Esophagus muscularis mucosa (tissue), 4 donors: ENCODE data around the gene SCGB3A1.

Experiments used
- EP300 ChIP-seq: sonication (generic); formaldehyde crosslinking; IDR thresholded peaks from one replicate; pipeline ENCODE4 v1.6.1; 2017; ENCODE audit warnings: antibody characterized with exemption
- POLR2A ChIP-seq: fragments of 450-650 bp; IDR thresholded peaks from one replicate; pipeline ENCODE4 v1.6.1; 2017; ENCODE audit warnings: antibody characterized with exemption, moderate library complexity, mild to moderate bottlenecking, low read depth
- TF ChIP-seq, protein P1 (sequence below), 3 experiments: fragments of 200-600 bp in 2 of 3; fragments of 450-650 bp in 1 of 3; sonication (generic) in 2 of 3; IDR thresholded peaks; one replicate each; pipeline ENCODE4 v1.5.1; 2017 to 2019; ENCODE audit warnings: antibody characterized with exemption in 3 of 3, mild to moderate bottlenecking in 2 of 3, moderate library complexity in 1 of 3

- TF ChIP-seq POLR2A (no peak), EP300 (no peak)
- TF ChIP-seq, protein P1, sequence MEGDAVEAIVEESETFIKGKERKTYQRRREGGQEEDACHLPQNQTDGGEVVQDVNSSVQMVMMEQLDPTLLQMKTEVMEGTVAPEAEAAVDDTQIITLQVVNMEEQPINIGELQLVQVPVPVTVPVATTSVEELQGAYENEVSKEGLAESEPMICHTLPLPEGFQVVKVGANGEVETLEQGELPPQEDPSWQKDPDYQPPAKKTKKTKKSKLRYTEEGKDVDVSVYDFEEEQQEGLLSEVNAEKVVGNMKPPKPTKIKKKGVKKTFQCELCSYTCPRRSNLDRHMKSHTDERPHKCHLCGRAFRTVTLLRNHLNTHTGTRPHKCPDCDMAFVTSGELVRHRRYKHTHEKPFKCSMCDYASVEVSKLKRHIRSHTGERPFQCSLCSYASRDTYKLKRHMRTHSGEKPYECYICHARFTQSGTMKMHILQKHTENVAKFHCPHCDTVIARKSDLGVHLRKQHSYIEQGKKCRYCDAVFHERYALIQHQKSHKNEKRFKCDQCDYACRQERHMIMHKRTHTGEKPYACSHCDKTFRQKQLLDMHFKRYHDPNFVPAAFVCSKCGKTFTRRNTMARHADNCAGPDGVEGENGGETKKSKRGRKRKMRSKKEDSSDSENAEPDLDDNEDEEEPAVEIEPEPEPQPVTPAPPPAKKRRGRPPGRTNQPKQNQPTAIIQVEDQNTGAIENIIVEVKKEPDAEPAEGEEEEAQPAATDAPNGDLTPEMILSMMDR (IDR thresholded peaks at IDR 0.05) = no peak
Measured at GRCh38 chr5:180568914-180569313, 22.4 kb downstream of the SCGB3A1 start.
